ENCODE results near the gene CD276. TPM values are rescaled to one million over a fixed set of nuclear protein-coding genes. Genes with fewer than 3 reads are reported as not detected.
"Not testable (repeated sequence)": the region's sequence is repeated elsewhere in the genome, so short reads cannot be mapped to it uniquely, and the experiment has no call there.

The CD276 gene
- total RNA-seq, 1 experiment from 2014 or later, result 75.4 TPM

DNA sequence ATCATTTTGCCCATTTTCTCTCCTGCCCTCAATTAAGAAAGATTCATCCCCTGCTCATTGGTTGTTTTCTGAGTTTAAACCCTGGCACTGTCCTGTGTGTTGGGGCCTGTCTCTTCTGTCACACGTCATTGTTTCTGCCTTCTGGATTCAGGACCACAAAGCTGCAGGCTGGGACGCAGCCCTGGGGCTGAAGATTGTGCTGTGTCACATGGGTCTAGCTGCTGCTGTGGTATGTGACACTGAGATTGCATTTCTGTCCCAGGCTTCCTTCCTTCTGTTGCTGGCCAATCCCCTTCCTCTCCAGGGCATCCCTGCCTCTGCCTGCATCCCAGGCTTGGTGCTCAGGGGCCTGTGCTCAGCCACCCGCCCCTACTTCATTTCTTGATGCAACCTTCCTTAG, 40.0 kb downstream of the CD276 start:
- Histone ChIP-seq H3K9me2 (ENCODE audit: insufficient read depth) (no peaks in the 10 kb centered on the region), H3K79me2 (ENCODE audit: insufficient read depth, low read length) (no peaks in the 10 kb centered on the region), H3K4me2 (ENCODE audit: low read length) (no peak overlapping the region), H3K4me3 (replicated peaks in 1 of 2; ENCODE audit: low read depth in 1 of 2, low read length in 2 of 2) (no peak overlapping the region), H3K27ac (ENCODE audit: low read depth, low read length) (no peak overlapping the region), H2AFZ (ENCODE audit: low read depth, low read length, poor library complexity, severe bottlenecking) (no peak overlapping the region), H3K36me3 (ENCODE audit: control insufficient read depth in 1 of 2, insufficient read depth in 2 of 2, low read length in 2 of 2) (no peaks in the 10 kb centered on the region), H3K4me1 (ENCODE audit: control insufficient read depth in 1 of 2, insufficient read depth in 2 of 2, low read length in 2 of 2) (no peaks in the 10 kb centered on the region), H4K20me1 (ENCODE audit: insufficient read depth) (no peaks in the 10 kb centered on the region), H3K9ac (ENCODE audit: low read length) (no peak overlapping the region), H3K27me3 (ENCODE audit: insufficient read depth, low read length) (no peaks in the 10 kb centered on the region), H3K9me3 (ENCODE audit: control insufficient read depth in 1 of 2, insufficient read depth in 1 of 2, low read depth in 1 of 2, low read length in 2 of 2) (no peaks in the 10 kb centered on the region)
- ATAC-seq (no peak), DNase-seq (ENCODE audit: low read depth, low spot score) (no peak)
- ChIA-PET RAD21 (ENCODE audit: low non-redundant PET in 1 of 2, low total read pairs in 2 of 2, uncharacterized antibody in 2 of 2, unreplicated experiment in 2 of 2) (no interaction called here), POLR2A (no interaction called here), CTCF (no interaction called here)
- TF ChIP-seq CEBPB (IDR thresholded peaks at IDR 0.05; ENCODE audit: low read depth), result no peak
- intact Hi-C loops (cut with micrococcal nuclease), result no loop called here
- BruUV-seq (replicated peaks), result no TSS peak

- ChIA-PET RAD21 (ENCODE audit: low non-redundant PET in 1 of 2, low total read pairs in 2 of 2, uncharacterized antibody in 2 of 2, unreplicated experiment in 2 of 2) (no interaction called here), CTCF (no interaction called here), POLR2A (no interaction called here)
- no peaks in the 10 kb centered on the region for H3K4me1 ChIP-seq (ENCODE audit: control insufficient read depth in 1 of 2, insufficient read depth in 2 of 2, low read length in 2 of 2)
- H3K36me3 ChIP-seq (ENCODE audit: control insufficient read depth in 1 of 2, insufficient read depth in 2 of 2, low read length in 2 of 2), result no peaks in the 10 kb centered on the region
- H3K27ac ChIP-seq (ENCODE audit: low read depth, low read length), result no peak overlapping the region
- no peaks in the 10 kb centered on the region for H4K20me1 ChIP-seq (ENCODE audit: insufficient read depth)
- BruUV-seq (replicated peaks), result no TSS peak
- DNase-seq (ENCODE audit: low read depth, low spot score) (no peak), ATAC-seq (no peak)
- no peak overlapping the region for H2AFZ ChIP-seq (ENCODE audit: low read depth, low read length, poor library complexity, severe bottlenecking)
- H3K79me2 ChIP-seq (ENCODE audit: insufficient read depth, low read length), result no peaks in the 10 kb centered on the region
- H3K4me3 ChIP-seq (replicated peaks in 1 of 2; ENCODE audit: low read depth in 1 of 2, low read length in 2 of 2), result no peak overlapping the region
- H3K9me3 ChIP-seq (ENCODE audit: control insufficient read depth in 1 of 2, insufficient read depth in 1 of 2, low read depth in 1 of 2, low read length in 2 of 2), result no peaks in the 10 kb centered on the region
- H3K4me2 ChIP-seq (ENCODE audit: low read length), result no peak overlapping the region
- intact Hi-C loops (cut with micrococcal nuclease), result no loop called here
- H3K27me3 ChIP-seq (ENCODE audit: insufficient read depth, low read length), result no peaks in the 10 kb centered on the region
- no peak overlapping the region for H3K9ac ChIP-seq (ENCODE audit: low read length)
- TF ChIP-seq, protein P1, sequence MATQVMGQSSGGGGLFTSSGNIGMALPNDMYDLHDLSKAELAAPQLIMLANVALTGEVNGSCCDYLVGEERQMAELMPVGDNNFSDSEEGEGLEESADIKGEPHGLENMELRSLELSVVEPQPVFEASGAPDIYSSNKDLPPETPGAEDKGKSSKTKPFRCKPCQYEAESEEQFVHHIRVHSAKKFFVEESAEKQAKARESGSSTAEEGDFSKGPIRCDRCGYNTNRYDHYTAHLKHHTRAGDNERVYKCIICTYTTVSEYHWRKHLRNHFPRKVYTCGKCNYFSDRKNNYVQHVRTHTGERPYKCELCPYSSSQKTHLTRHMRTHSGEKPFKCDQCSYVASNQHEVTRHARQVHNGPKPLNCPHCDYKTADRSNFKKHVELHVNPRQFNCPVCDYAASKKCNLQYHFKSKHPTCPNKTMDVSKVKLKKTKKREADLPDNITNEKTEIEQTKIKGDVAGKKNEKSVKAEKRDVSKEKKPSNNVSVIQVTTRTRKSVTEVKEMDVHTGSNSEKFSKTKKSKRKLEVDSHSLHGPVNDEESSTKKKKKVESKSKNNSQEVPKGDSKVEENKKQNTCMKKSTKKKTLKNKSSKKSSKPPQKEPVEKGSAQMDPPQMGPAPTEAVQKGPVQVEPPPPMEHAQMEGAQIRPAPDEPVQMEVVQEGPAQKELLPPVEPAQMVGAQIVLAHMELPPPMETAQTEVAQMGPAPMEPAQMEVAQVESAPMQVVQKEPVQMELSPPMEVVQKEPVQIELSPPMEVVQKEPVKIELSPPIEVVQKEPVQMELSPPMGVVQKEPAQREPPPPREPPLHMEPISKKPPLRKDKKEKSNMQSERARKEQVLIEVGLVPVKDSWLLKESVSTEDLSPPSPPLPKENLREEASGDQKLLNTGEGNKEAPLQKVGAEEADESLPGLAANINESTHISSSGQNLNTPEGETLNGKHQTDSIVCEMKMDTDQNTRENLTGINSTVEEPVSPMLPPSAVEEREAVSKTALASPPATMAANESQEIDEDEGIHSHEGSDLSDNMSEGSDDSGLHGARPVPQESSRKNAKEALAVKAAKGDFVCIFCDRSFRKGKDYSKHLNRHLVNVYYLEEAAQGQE (IDR thresholded peaks at IDR 0.05; ENCODE audit: low read depth), result no peak
- TF ChIP-seq SRF (IDR thresholded peaks at IDR 0.05; ENCODE audit: low read depth), result no peak
- no peak for TF ChIP-seq YY1 (IDR thresholded peaks at IDR 0.05; ENCODE audit: extremely low read depth, insufficient replicate concordance, low read depth, low read length)
- H3K9me2 ChIP-seq (ENCODE audit: insufficient read depth), result no peaks in the 10 kb centered on the region
Measured at GRCh38 chr15:73727330-73727976, 43.3 kb downstream of the CD276 start.

DNA sequence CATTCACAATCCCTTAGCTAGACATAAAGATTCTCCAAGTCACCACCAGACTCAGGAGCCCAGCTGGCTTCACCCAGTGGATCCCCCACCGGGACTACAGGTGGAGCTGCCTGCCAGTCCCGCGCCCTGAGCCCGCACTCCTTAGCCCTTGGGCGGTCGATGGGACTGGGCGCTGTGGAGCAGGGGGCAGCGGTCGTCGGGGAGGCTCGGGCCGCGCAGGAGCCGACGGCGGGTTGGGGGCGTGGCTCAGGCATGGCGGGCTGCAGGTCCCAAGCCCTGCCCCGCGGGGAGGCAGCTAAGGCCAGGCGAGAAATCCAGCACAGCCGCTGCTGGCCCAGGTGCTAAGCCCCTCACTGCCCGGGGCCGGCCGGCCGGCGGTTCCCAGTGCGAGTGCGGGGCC, 47.9 kb downstream of the CD276 start:
- H3K4me1 ChIP-seq (ENCODE audit: control insufficient read depth in 1 of 2, insufficient read depth in 2 of 2, low read length in 2 of 2); BruUV-seq (replicated peaks); H3K9me3 ChIP-seq (ENCODE audit: control insufficient read depth in 1 of 2, insufficient read depth in 1 of 2, low read depth in 1 of 2, low read length in 2 of 2); H3K4me3 ChIP-seq (replicated peaks in 1 of 2; ENCODE audit: low read depth in 1 of 2, low read length in 2 of 2); intact Hi-C loops (cut with micrococcal nuclease); H4K20me1 ChIP-seq (ENCODE audit: insufficient read depth); H3K27me3 ChIP-seq (ENCODE audit: insufficient read depth, low read length); H3K4me2 ChIP-seq (ENCODE audit: low read length); ATAC-seq; RAD21 ChIA-PET (ENCODE audit: low non-redundant PET in 1 of 2, low total read pairs in 2 of 2, uncharacterized antibody in 2 of 2, unreplicated experiment in 2 of 2); H3K9ac ChIP-seq (ENCODE audit: low read length); H3K79me2 ChIP-seq (ENCODE audit: insufficient read depth, low read length); H3K36me3 ChIP-seq (ENCODE audit: control insufficient read depth in 1 of 2, insufficient read depth in 2 of 2, low read length in 2 of 2); DNase-seq (ENCODE audit: low read depth, low spot score); H2AFZ ChIP-seq (ENCODE audit: low read depth, low read length, poor library complexity, severe bottlenecking); POLR2A ChIA-PET; H3K27ac ChIP-seq (ENCODE audit: low read depth, low read length); H3K9me2 ChIP-seq (ENCODE audit: insufficient read depth): not testable (repeated sequence)
- CTCF ChIA-PET, result interaction anchor here (0.7 kb wide), 1 partner anchor 227 kb away, joined by 3 read pairs; no protein-coding TSS in a partner anchor

Data from HCT116 (cell line).